HG02884 (cell line): ENCODE measurements around the gene GGCX.
A peak's percentile ranks its signal among the peaks of the same experiment; 100 is the strongest.
"Not testable (repeated sequence)": the region's sequence is repeated elsewhere in the genome, so short reads cannot be mapped to it uniquely, and the experiment has no call there.

Source experiments
- ATAC-seq: cut with Tn5 transposase; IDR thresholded peaks from one replicate; pipeline ENCODE4 v1.9.1; 2021; ENCODE audit warnings: mild to moderate bottlenecking, moderate library complexity; ENCODE audit not compliant: unreplicated experiment

The GGCX gene

DNA sequence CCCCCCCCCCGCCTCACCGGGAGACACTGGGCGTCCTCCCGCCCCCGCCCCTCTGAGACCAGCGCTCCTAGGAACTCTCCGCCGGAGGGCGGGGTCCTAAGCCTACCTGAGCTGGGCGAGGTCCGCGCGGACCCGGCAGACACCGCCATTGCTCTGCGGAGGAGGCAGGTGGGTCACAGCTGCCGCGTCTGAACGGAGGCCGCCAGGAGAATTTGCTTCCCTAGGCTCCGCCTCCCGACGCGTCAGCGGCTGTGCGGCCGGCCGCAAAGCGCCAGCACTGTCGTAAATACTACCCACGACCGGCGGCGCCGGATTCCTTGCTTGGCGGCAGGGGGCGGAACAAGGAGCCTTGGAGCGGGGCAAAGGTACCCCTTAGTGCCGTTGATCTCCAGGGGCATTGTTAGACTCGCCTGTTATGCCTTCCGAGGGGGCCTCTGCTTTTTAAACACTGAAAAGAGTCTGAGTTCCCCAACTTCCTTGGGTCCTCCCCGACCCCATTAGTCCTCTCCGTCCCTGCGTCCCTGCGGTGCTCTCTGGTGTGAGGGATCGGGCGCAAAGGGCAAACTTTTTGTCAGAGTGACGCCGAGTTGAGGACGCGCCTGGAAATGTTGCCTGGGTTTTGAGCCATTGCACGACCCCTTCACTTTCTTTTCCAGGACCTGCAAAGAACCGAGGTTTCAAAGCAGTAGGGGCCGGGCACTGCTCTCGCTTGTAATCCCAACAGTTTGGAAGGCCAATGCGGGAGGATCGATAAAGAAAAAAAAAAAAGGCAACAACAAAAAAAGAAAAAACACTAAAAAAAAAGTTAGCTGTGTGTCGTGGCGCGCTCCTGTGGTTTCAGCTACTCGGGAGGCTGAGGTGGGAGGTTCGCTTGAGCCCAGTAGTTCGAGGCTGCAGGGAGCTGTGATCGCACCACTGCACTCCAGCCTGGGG is at the start of gene GGCX:
TSS of gene GGCX (minus strand) at position 214 of the 933 bp plus-strand sequence. CDS start at position 149, 65 bp downstream.
- peak; percentile 90 for ATAC-seq

GRCh38 chr2:85607268-85608215 is 46.2 kb upstream of the GGCX start:
- no peak for ATAC-seq

DNA sequence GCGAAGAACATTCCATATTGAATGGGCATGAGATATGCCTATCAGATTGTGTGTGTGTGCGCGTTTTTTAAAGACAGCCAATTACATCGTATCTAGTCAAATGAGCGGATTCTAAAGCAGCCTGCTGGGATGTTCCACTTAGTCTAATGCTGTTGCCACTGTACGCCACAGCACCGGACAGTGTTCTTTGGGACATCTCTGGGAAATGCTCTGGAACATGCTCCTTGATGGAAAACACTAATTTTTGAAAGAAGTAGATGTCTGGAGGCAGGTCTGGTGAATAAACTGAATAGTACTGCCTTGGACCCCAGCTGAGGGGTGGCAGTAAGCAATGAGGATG is 44.8 kb upstream of the GGCX start:
- no peak for ATAC-seq

GRCh38 chr2:85605406-85606115 is 44.3 kb upstream of the GGCX start:
- no peak for ATAC-seq

DNA sequence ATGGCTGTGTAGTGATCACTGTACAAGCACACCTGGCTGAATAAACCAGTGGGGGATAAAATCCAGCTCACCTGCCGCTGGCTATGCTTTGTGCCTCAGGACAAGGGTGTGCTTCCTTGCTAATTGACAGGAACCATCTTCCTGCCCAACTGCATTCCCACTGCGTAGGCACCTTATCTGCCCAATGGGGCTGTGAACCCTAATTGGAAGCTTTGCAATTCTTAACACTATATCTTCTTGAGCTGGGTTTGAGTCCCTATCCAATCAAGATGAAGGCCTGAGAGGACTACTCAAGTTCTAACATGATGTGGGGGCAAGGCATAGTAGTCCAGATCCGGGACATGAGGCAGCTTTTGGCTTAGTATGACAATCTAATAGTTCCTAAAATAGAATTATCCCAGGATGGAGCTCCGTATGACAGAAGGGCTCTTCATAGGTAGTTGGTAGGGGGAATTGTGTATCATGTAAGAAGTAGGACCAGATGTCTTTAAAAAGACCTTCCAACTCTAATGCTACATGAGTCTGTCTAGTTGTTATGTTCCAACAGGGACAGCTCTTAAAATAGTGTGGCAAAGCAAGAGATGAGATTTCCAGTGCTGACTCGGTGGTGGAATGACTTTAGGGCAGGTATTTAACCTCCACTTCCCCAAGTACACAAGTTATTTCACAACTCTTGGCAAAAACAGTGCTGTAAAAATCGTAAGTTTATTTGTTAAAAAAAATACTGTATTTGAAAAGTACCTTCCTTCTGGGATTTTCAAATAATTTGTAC is 43.5 kb upstream of the GGCX start:
- ATAC-seq, result no peak

- ATAC-seq, result not testable (repeated sequence)
Observed at GRCh38 chr2:85604133-85604444, 42.8 kb upstream of the GGCX start.

- peak; percentile 97 for ATAC-seq
Observed at GRCh38 chr2:85602476-85603234, 41.4 kb upstream of the GGCX start, which contains the start of gene TMEM150A. Gene TMEM150A (minus strand): TSS chr2:85602698. CDS start chr2:85601948, 750 bp downstream.

DNA sequence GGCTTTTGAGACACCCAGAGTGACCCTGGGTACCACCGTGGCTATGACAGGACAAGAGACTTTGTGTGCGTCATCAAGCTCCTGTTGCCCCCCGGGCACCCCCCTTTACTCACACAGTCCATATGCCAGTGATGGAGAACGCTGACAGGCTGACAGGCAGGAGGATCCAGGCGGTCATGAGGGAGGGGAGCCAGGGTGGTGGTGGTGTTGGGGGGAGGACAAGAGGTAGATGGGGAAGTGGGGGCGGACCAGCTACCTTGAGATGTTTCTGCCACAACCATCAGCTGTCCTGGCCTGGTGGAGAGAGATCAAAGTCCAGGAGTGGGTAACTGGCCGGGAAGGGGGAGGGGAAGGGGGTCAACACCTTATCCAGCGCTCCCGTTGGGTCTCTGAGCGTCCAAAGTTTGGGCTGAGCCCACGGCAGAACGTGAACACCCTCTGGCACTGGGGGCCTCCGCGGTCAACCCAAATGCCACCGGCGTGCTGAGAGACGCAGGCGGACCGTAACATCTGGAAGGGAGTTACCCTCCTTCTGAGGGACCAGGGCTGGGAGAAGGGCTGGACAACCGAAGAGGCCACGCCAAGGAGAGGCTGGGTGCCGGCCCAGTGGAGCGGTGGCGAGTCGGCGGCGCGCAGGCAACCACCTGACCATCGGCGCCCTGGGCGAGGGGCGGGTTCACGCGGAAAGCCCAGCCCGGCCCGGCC is 40.6 kb upstream of the GGCX start:
- peak; percentile 34 for ATAC-seq

GRCh38 chr2:85600951-85601770 is 39.9 kb upstream of the GGCX start:
- no peak for ATAC-seq

GRCh38 chr2:85600235-85600575 is 38.9 kb upstream of the GGCX start:
- no peak for ATAC-seq

DNA sequence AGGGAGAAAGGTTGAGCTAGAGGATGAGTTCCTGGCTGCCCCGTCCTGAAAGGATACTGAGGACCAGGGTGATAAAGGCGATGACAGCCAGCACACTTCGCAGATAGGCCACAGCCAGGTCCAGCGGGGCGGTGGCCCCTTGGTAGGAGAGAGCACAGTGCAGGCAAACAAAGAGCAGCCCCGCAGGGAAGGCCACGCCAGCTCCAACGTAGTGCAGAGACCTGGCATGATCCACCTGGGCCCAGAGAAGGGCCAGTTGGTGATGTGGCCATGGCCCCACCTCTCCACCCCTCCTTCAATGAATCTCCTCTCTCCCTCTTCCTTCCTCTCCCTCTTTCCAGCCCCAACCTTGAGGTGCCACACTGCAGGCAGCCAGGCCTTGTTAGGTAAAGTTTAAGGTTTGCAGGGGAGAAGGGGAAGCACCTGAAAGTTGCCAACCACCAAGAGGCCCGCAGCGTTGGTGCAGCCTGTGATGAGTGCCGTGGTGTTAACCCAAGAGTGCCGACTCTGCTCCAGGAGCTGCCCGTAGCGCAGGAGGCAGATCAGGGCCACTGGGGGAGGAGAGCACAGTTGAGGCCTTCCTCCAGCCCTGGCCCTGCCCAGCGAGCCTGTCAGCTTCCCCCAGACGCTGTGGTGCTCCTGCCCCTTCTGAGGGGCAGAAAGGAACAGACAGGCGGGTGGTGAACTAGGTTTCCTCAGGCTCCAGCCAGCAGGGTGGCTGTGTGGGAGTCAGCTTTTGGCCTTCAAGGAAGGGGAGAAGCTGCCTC is 38.4 kb upstream of the GGCX start:
- no peak for ATAC-seq

- no peak for ATAC-seq
Observed at GRCh38 chr2:85598594-85599340, 37.5 kb upstream of the GGCX start.

GRCh38 chr2:85597241-85597640 is 35.9 kb upstream of the GGCX start:
- ATAC-seq, result no peak

DNA sequence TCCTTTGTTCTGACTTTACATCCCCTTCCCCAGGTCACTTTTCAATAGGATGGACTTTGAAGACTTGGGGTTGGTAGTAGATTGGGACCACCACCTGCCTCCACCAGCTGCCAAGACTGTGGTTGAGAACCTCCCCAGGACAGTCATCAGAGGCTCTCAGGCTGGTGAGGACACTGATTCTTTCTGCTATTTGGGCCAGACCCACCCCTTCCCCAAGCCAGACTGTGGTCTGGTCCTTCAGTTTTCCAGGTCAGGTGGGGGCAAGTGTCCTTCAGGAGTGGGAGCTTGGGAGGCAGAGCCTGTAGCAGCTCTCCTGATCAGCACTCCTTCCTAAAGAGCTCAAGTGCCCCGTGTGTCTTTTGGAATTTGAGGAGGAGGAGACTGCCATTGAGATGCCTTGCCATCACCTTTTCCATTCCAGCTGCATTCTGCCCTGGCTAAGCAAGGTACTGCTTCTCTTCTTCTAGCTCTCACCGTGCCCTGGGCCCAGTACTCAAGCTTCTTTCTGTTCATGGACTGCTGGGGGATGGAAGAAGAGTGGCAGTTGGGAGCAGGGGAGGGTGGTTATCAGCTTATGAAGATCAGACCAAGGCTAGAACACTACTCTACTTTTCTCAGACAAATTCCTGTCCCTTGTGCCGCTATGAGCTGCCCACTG is 35.3 kb upstream of the GGCX start:
- ATAC-seq, result no peak

- no peak for ATAC-seq
Observed at GRCh38 chr2:85596026-85596333, 34.7 kb upstream of the GGCX start.

DNA sequence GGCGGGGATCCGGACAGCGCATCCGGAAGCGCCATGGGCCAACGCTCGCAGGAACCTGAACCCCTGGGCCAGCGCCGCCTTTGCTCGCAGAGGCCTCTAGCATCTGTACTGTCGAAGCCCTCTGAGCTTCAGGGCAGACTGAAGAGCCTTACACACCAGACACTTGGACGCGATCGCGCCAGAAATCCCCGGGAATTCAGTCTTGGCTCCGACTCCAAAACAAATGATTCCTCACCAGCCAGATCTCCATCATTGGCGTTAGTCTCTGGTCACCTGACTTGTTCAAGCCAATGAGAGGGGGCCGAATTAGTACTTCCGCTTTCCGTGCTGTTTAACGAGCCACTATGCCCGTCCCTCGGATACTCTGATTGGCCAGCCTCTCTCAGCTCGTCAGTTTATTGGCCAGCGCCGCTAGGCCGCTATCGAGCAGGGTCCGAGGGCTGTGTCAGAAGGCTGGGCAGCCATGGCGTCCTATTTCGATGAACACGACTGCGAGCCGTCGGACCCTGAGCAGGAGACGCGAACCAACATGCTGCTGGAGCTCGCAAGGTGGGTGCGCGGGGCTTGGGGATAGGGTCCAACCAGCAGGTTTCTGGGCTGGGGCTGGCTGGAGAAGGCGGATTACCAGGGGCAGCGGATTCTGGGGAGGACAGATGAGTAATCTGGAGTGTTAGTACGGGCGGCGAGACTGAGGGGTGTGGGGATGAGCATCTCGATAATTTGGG is 34.2 kb upstream of the GGCX start, which contains the start of gene RNF181:
TSS of gene RNF181 (plus strand) at position 445 of the 725 bp plus-strand sequence. CDS start at position 464, 19 bp downstream.
- ATAC-seq, result peak; percentile 100
